Natural killer cell (primary cell): ENCODE measurements around the gene NETO2. TPM values are rescaled to one million over a fixed set of nuclear protein-coding genes. Genes with fewer than 3 reads are reported as not detected.

Source experiments
- ATAC-seq, 3 donors: fragments of 150-1000 bp in 2 of 3; fragments of 200-7000 bp in 1 of 3; cut with Tn5 transposase; 1 replicate in 1 of 3; 2 replicates in 2 of 3; pipeline ENCODE4 v1.10.0; 2021; ENCODE audit warnings: mild to moderate bottlenecking in 2 of 3, moderate library complexity in 2 of 3
- DNase-seq, 2 donors: peaks; one replicate each; pipeline versions ENCODE4 v3.0.0 to v3.0.0-alpha.2; 2013 to 2021; ENCODE audit warnings: mixed read lengths in 1 of 2
- H3K27ac ChIP-seq: one replicate; pipeline ENCODE4 v1.5.1; 2013; ENCODE audit warnings: mild to moderate bottlenecking, low read length
- H3K27me3 ChIP-seq: one replicate; pipeline ENCODE4 v1.6.1; 2013; ENCODE audit warnings: low read length; ENCODE audit not compliant: control insufficient read depth, insufficient read depth
- H3K36me3 ChIP-seq: one replicate; pipeline ENCODE4 v1.6.1; 2013; ENCODE audit warnings: low read length; ENCODE audit not compliant: control insufficient read depth, insufficient read depth
- H3K4me1 ChIP-seq: one replicate; pipeline ENCODE4 v1.6.1; 2013; ENCODE audit warnings: low read length; ENCODE audit not compliant: control insufficient read depth, insufficient read depth
- H3K4me3 ChIP-seq: one replicate; pipeline ENCODE4 v1.5.1; 2013; ENCODE audit warnings: low read length
- H3K9me3 ChIP-seq: one replicate; pipeline ENCODE4 v1.6.1; 2013; ENCODE audit warnings: low read length; ENCODE audit not compliant: control insufficient read depth, insufficient read depth
- H3K27ac Mint-ChIP-seq, 2 donors: one replicate each; pipeline ENCODE4 v1.8.0; 2022; ENCODE audit warnings: mild to moderate bottlenecking in 2 of 2, mixed read lengths in 2 of 2, moderate library complexity in 1 of 2
- H3K27me3 Mint-ChIP-seq, 2 donors: one replicate each; pipeline ENCODE4 v1.8.0; 2022; ENCODE audit warnings: low read depth in 2 of 2, mixed read lengths in 2 of 2
- H3K36me3 Mint-ChIP-seq: one replicate; pipeline ENCODE4 v1.8.0; 2022; ENCODE audit warnings: mixed read lengths
- H3K4me1 Mint-ChIP-seq, 2 donors: one replicate each; pipeline ENCODE4 v1.8.0; 2022; ENCODE audit warnings: mixed read lengths in 2 of 2
- H3K4me3 Mint-ChIP-seq: one replicate; pipeline ENCODE4 v1.8.0; 2022; ENCODE audit warnings: mild to moderate bottlenecking, moderate library complexity, mixed read lengths
- H3K9me3 Mint-ChIP-seq, 2 donors: one replicate each; pipeline ENCODE4 v1.8.0; 2022; ENCODE audit warnings: mixed read lengths in 2 of 2
- WGBS: methylation state at CpG from one replicate; pipeline ENCODE4 v1.1.7; 2013; ENCODE audit warnings: missing lambda C conversion rate; ENCODE audit not compliant: insufficient coverage; 5-methylcytosine and 5-hydroxymethylcytosine counted together
- intact Hi-C: fragments of 100-400 bp; cut with micrococcal nuclease; formaldehyde crosslinking; loops from one replicate; pipeline ENCODE4 v1.14.2; 2022
- total RNA-seq, 4 donors: library from RNA; stranded (reverse); fragments of 120-200 nt in 1 of 4; gene quantifications; one replicate each; pipeline versions ENCODE4 v1.2.3 to v1.2.4, GENCODE V29; 2013 to 2022
- TF ChIP-seq, protein P1 (sequence below): fragments of 200-600 bp; IDR thresholded peaks from one replicate; pipeline ENCODE4 v1.8.0; 2022; ENCODE audit warnings: antibody characterized with exemption

The NETO2 gene
- total RNA-seq, 3 donors from 2014 or later (not counting 1 experiment from before 2014, with no cell fraction given): 0.40 to 0.48 TPM; not detected in 1

DNA sequence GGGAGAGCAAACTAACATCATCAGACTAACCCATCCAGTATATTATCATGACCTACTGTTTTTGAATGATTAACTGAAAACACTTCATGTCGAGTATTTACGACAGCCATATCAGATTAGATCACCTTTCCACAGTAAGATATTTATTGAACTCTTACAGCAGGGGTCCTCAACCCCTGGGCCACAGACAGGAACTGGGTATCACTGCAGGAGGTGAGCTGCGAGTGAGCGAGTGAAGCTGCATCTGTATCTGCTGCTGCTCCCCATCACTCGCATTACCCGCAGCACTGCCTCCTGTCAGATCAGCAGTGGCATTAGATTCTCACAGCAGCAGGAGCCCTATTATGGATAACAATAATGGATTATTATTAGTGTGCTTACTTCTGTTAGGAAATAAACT lies 59.5 kb downstream of the NETO2 start:
- Histone ChIP-seq H3K27me3 (no peaks in the 10 kb centered on the region), H3K4me1 (no peaks in the 10 kb centered on the region), H3K9me3 (no peaks in the 10 kb centered on the region), H3K4me3 (no peak overlapping the region), H3K27ac (no peak overlapping the region), H3K36me3 (no peaks in the 10 kb centered on the region)
- no peak for DNase-seq
- ATAC-seq: no peak
- H3K36me3 Mint-ChIP-seq: no peaks in the 10 kb centered on the region
- H3K9me3 Mint-ChIP-seq: no peaks in the 10 kb centered on the region
- H3K4me1 Mint-ChIP-seq: no peaks in the 10 kb centered on the region
- H3K27ac Mint-ChIP-seq: no peak overlapping the region
- H3K27me3 Mint-ChIP-seq: peaks cover 0 to 5% of the 10 kb centered on the region in 2 donors
- H3K4me3 Mint-ChIP-seq: no peak overlapping the region
- TF ChIP-seq, protein P1, sequence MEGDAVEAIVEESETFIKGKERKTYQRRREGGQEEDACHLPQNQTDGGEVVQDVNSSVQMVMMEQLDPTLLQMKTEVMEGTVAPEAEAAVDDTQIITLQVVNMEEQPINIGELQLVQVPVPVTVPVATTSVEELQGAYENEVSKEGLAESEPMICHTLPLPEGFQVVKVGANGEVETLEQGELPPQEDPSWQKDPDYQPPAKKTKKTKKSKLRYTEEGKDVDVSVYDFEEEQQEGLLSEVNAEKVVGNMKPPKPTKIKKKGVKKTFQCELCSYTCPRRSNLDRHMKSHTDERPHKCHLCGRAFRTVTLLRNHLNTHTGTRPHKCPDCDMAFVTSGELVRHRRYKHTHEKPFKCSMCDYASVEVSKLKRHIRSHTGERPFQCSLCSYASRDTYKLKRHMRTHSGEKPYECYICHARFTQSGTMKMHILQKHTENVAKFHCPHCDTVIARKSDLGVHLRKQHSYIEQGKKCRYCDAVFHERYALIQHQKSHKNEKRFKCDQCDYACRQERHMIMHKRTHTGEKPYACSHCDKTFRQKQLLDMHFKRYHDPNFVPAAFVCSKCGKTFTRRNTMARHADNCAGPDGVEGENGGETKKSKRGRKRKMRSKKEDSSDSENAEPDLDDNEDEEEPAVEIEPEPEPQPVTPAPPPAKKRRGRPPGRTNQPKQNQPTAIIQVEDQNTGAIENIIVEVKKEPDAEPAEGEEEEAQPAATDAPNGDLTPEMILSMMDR: no peak
- intact Hi-C loops: no loop called here
- WGBS: 94% methylated on average over 6 of the region's 6 CpGs

DNA sequence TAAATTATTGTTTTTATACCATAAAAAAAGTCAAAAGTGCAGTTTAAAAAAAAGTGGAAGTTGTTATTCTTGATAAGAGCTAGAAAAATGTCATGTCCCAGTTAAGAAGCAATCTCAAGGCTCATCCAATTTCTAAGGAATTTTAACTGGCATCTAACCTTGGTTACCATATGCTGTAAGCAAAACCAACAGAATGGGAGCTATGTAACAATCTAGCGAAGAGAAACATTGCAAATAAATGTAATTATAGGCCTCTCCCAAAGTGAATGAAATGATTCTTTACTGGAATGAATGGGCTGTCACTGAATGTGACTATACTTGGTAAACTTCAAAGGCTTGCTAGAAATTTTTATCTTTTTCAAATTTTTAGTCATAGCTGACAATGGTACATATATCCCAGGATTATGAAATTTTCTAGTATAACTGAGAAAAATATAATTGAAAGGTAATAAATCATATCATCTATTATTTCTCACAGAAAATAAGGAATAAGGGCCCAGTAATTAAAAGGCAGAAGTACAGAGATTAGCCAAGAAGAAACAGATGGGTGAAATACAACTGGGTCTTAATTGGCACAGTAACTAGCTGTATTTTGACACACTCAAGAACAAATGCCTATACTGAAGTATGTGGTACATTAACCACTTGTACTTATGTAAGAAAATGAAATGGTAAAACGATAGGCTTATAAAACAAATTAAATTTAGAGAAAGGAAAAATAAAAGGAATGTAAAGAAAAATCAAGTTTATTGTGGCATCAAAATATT lies 61.5 kb downstream of the NETO2 start:
- Histone ChIP-seq H3K4me1 (no peaks in the 10 kb centered on the region), H3K9me3 (no peaks in the 10 kb centered on the region), H3K36me3 (no peaks in the 10 kb centered on the region), H3K27me3 (no peaks in the 10 kb centered on the region), H3K27ac (no peak overlapping the region), H3K4me3 (no peak overlapping the region)
- intact Hi-C loops: no loop called here
- no peak overlapping the region for H3K4me3 Mint-ChIP-seq
- no peak overlapping the region for H3K27ac Mint-ChIP-seq
- H3K4me1 Mint-ChIP-seq: no peaks in the 10 kb centered on the region
- DNase-seq (no peak), ATAC-seq (no peak)
- H3K9me3 Mint-ChIP-seq: no peaks in the 10 kb centered on the region
- 95% methylated on average over 2 of the region's 2 CpGs for WGBS
- no peaks in the 10 kb centered on the region for H3K36me3 Mint-ChIP-seq
- TF ChIP-seq, protein P1: no peak
- peaks cover 0 to 4% of the 10 kb centered on the region in 2 donors for H3K27me3 Mint-ChIP-seq

DNA sequence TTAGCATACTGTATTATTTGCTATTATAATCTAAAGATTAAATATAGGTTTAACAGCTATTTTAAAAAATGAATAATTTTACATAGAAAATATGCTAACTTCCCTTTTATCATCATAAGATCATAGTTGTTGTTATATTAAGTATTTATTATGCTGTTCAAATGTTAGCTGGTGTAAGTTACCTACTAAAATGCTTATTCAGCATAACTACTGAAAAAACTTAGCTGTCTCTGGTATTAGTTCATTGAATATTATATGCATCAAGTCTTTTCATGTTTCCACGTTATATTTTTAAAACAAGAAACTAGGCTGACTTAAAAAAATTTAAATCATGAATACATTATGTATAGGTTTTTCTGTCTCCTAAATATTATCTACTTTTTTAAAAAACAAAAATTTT lies 62.6 kb downstream of the NETO2 start:
- H3K9me3 Mint-ChIP-seq: no peaks in the 10 kb centered on the region
- intact Hi-C loops: no loop called here
- ATAC-seq (no peak), DNase-seq (no peak)
- Histone ChIP-seq H3K9me3 (no peaks in the 10 kb centered on the region), H3K4me3 (no peak overlapping the region), H3K4me1 (no peaks in the 10 kb centered on the region), H3K27me3 (no peaks in the 10 kb centered on the region), H3K36me3 (no peaks in the 10 kb centered on the region), H3K27ac (no peak overlapping the region)
- H3K27ac Mint-ChIP-seq: no peak overlapping the region
- WGBS: no CpG with 5 or more reads among the region's 1 CpG
- H3K4me1 Mint-ChIP-seq: no peaks in the 10 kb centered on the region
- TF ChIP-seq, protein P1: no peak
- no peak overlapping the region for H3K4me3 Mint-ChIP-seq
- peaks cover 0 to 6% of the 10 kb centered on the region in 2 donors for H3K27me3 Mint-ChIP-seq
- no peaks in the 10 kb centered on the region for H3K36me3 Mint-ChIP-seq

DNA sequence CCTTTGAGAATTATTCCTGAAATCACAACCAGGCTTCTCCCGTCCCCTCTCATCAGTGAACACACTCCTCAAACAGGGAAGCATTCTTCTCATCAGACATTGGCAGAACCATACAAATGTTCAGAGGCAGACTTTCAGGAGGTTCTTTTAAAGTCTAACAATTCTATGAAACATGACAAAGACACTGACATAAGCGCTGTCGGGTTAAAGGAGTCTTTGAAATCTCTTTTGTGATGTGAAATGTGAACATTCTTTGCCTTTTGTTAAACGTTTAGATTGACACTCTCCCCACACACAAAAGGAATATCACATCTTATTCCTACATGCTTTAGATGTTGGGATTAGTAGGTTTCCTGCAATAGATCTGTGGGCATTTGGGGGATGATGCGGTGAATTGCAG lies 63.9 kb downstream of the NETO2 start:
- Mint-ChIP-seq H3K4me3 (no peak overlapping the region), H3K4me1 (no peaks in the 10 kb centered on the region), H3K9me3 (no peaks in the 10 kb centered on the region), H3K27me3 (peaks cover 0 to 6% of the 10 kb centered on the region in 2 donors), H3K27ac (no peak overlapping the region), H3K36me3 (no peaks in the 10 kb centered on the region)
- 91% methylated on average over 2 of the region's 5 CpGs for WGBS
- TF ChIP-seq, protein P1: no peak
- Histone ChIP-seq H3K9me3 (no peaks in the 10 kb centered on the region), H3K4me1 (no peaks in the 10 kb centered on the region), H3K27ac (no peak overlapping the region), H3K27me3 (no peaks in the 10 kb centered on the region), H3K4me3 (no peak overlapping the region), H3K36me3 (no peaks in the 10 kb centered on the region)
- DNase-seq (no peak), ATAC-seq (no peak)
- intact Hi-C loops: no loop called here
